H1 (cell line): ENCODE data around the gene RABEPK. TPM values are rescaled to one million over a fixed set of nuclear protein-coding genes. Genes with fewer than 3 reads are reported as not detected.

Source experiments
- GTF2F1 ChIP-seq: IDR thresholded peaks from 2 replicates; pipeline ENCODE4 v1.6.1; 2012; ENCODE audit warnings: low read depth, low read length, improper control_type of control experiment, borderline replicate concordance
- HDAC2 ChIP-seq, 2 experiments: fragments of 300-600 bp in 1 of 2; sonication (generic) in 1 of 2; IDR thresholded peaks; 2 replicates each; pipeline ENCODE4 v1.6.1; 2011 to 2012; ENCODE audit warnings: low read depth in 2 of 2, low read length in 2 of 2, mild to moderate bottlenecking in 2 of 2, moderate library complexity in 2 of 2, borderline replicate concordance in 1 of 2, inconsistent platforms in 1 of 2
- KDM1A ChIP-seq: fragments of 200-600, 300-600 bp; sonication (generic); IDR thresholded peaks from 2 replicates; pipeline ENCODE4 v1.7.1; 2016; ENCODE audit warnings: mild to moderate bottlenecking, low read length, borderline replicate concordance
- KDM5A ChIP-seq: fragments of 200-600 bp; IDR thresholded peaks from 2 replicates; pipeline ENCODE4 v1.7.1; 2012; ENCODE audit warnings: mild to moderate bottlenecking, low read length, inconsistent platforms, mixed read lengths
- POLR2AphosphoS5 ChIP-seq: IDR thresholded peaks from 2 replicates; pipeline ENCODE4 v1.6.1; 2011; ENCODE audit warnings: low read depth, low read length
- RXRA ChIP-seq: IDR thresholded peaks from 2 replicates; pipeline ENCODE4 v1.6.1; 2011; ENCODE audit warnings: low read depth, mild to moderate bottlenecking, low read length, moderate library complexity; ENCODE audit not compliant: insufficient read depth
- SIRT6 ChIP-seq: IDR thresholded peaks from one replicate; pipeline ENCODE4 v1.7.1; 2012; ENCODE audit warnings: low read length, inconsistent platforms
- YY1 ChIP-seq: IDR thresholded peaks from 2 replicates; pipeline ENCODE4 v1.6.1; 2011; ENCODE audit warnings: low read depth, mild to moderate bottlenecking, low read length
- polyA plus RNA-seq, 7 experiments: library from polyadenylated mRNA; depleted of rRNA in 3 of 7; stranded (reverse) in 5 of 7; unstranded in 2 of 7; fragments of >200 nt in 5 of 7; fragments of 200-250 nt in 2 of 7; gene quantifications; 1 replicate in 5 of 7; 2 replicates in 1 of 7; 4 replicates in 1 of 7; pipeline versions ENCODE4 v1.2.1 to v1.2.3, GENCODE V29; 2011 to 2013; ENCODE audit warnings: missing spikeins in 2 of 7, mixed read lengths in 2 of 7
- total RNA-seq: library from RNA; stranded (reverse); fragmentation: NEBNext Ultra II Directional; extraction: Animal tissue kit (Norgen Biotek cat#: 25700); gene quantifications from 2 replicates; pipeline ENCODE4 v1.2.1, GENCODE V29; 2021

The RABEPK gene
- total and polyA plus RNA-seq, 2 of the 8 experiments (the other 6 are each of a cell fraction or from before 2014, with no cell fraction given): 26.3 to 34.3 TPM

DNA sequence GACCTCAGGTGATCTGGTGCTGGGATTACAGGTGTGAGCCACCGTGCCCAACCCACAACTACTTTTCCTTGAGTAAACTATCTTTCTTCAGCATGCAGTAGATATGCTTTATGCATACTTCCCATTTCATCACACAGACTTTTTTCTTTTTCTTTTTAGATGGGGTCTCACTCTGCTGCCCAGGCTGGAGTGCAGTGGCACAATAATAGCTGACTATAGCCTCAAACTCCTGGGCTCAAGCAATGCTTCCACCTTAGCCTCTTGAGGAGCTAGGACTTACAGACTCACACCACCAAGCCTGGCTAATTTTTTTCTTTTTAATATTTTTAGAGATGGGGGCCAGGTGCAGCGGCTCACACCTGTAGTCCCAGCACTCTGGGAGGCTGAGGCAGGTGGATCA lies 33.6 kb upstream of the RABEPK start (continued):
- TF ChIP-seq KDM1A: no peak
- no peak for TF ChIP-seq SIRT6
- TF ChIP-seq GTF2F1: no peak
- TF ChIP-seq KDM5A: no peak
- TF ChIP-seq YY1: no peak
- TF ChIP-seq POLR2AphosphoS5: no peak
- no peak for TF ChIP-seq HDAC2 (IDR thresholded peaks at IDR 0.05; ENCODE audit: borderline replicate concordance in 1 of 2, low read depth in 2 of 2, low read length in 2 of 2)
- TF ChIP-seq RXRA: no peak
